Neuronal stem cell (in vitro differentiated cells): ENCODE measurements around the gene TXNIP.
"Not testable (repeated sequence)": the region's sequence is repeated elsewhere in the genome, so short reads cannot be mapped to it uniquely, and the experiment has no call there.

Experiments
- DNase-seq: peaks from one replicate; pipeline ENCODE4 v3.0.0-alpha.2; 2013; ENCODE audit warnings: low spot score
- H2AFZ ChIP-seq: one replicate; pipeline ENCODE4 v1.6.1; 2013; ENCODE audit warnings: mild to moderate bottlenecking, low read length, inconsistent platforms
- H2AK5ac ChIP-seq: 2 replicates; pipeline ENCODE4 v1.6.1; 2013; ENCODE audit warnings: low read depth, mild to moderate bottlenecking, inconsistent platforms, low read length, moderate library complexity, mixed read lengths
- H2BK120ac ChIP-seq: 2 replicates; pipeline ENCODE4 v1.6.1; 2013; ENCODE audit warnings: low read depth, mild to moderate bottlenecking, inconsistent platforms, low read length, moderate library complexity, mixed read lengths
- H2BK12ac ChIP-seq: one replicate; pipeline ENCODE4 v1.6.1; 2013; ENCODE audit warnings: low read length, inconsistent platforms
- H2BK15ac ChIP-seq: 2 replicates; pipeline ENCODE4 v1.6.1; 2013; ENCODE audit warnings: mild to moderate bottlenecking, low read length, inconsistent platforms, mixed read lengths
- H2BK5ac ChIP-seq: one replicate; pipeline ENCODE4 v1.6.1; 2013; ENCODE audit warnings: inconsistent platforms, mild to moderate bottlenecking, low read length, moderate library complexity
- H3K14ac ChIP-seq: one replicate; pipeline ENCODE4 v1.6.1; 2013; ENCODE audit warnings: low read length, inconsistent platforms
- H3K18ac ChIP-seq: 2 replicates; pipeline ENCODE4 v1.6.1; 2013; ENCODE audit warnings: low read length, inconsistent platforms
- H3K23ac ChIP-seq: 2 replicates; pipeline ENCODE4 v1.6.1; 2013; ENCODE audit warnings: low read depth, mild to moderate bottlenecking, mixed read lengths, low read length, inconsistent platforms; ENCODE audit not compliant: poor library complexity
- H3K27ac ChIP-seq: replicated peaks from 3 replicates; pipeline ENCODE4 v1.5.1; 2013; ENCODE audit warnings: low read length, inconsistent platforms
- H3K27me3 ChIP-seq, 3 experiments: 2 replicates each; pipeline ENCODE4 v1.6.1; 2013; ENCODE audit warnings: low read length in 3 of 3, mild to moderate bottlenecking in 2 of 3, inconsistent platforms in 1 of 3, low read depth in 1 of 3, mixed read lengths in 1 of 3, moderate library complexity in 1 of 3; ENCODE audit not compliant: control insufficient read depth in 3 of 3, insufficient read depth in 3 of 3
- H3K36me3 ChIP-seq, 2 donors: replicated peaks in 1 of 2; 2 replicates each; pipeline ENCODE4 v1.6.1; 2013; ENCODE audit warnings: low read length in 2 of 2; ENCODE audit not compliant: control insufficient read depth in 2 of 2, insufficient read depth in 2 of 2
- H3K4ac ChIP-seq: 2 replicates; pipeline ENCODE4 v1.6.1; 2013; ENCODE audit warnings: inconsistent platforms, mild to moderate bottlenecking, low read length, moderate library complexity
- H3K4me1 ChIP-seq, 2 donors: 1 replicate in 1 of 2; 2 replicates in 1 of 2; pipeline ENCODE4 v1.6.1; 2013; ENCODE audit warnings: low read length in 2 of 2, low read depth in 1 of 2; ENCODE audit not compliant: control insufficient read depth in 2 of 2, insufficient read depth in 1 of 2
- H3K4me2 ChIP-seq: one replicate; pipeline ENCODE4 v1.6.1; 2013; ENCODE audit warnings: mild to moderate bottlenecking, low read length, inconsistent platforms; ENCODE audit not compliant: insufficient read depth, poor library complexity, severe bottlenecking
- H3K4me3 ChIP-seq, 2 donors: 2 replicates each; pipeline ENCODE4 v1.5.1; 2013; ENCODE audit warnings: low read length in 2 of 2, mild to moderate bottlenecking in 2 of 2, inconsistent platforms in 1 of 2, moderate library complexity in 1 of 2
- H3K79me1 ChIP-seq: one replicate; pipeline ENCODE4 v1.6.1; 2013; ENCODE audit warnings: low read depth, mild to moderate bottlenecking, inconsistent platforms, low read length, moderate library complexity
- H3K9ac ChIP-seq: one replicate; pipeline ENCODE4 v1.6.1; 2013; ENCODE audit warnings: mild to moderate bottlenecking, low read depth, low read length, inconsistent platforms; ENCODE audit not compliant: poor library complexity
- H3K9me3 ChIP-seq, 2 donors: replicated peaks in 1 of 2; 2 replicates each; pipeline versions ENCODE3 to v1.6.1; 2013; ENCODE audit warnings: low read length in 2 of 2, mild to moderate bottlenecking in 2 of 2, inconsistent platforms in 1 of 2, low read depth in 1 of 2, mixed read lengths in 1 of 2, moderate library complexity in 1 of 2; ENCODE audit not compliant: control insufficient read depth in 2 of 2, insufficient read depth in 1 of 2
- H4K8ac ChIP-seq: one replicate; pipeline ENCODE4 v1.6.1; 2013; ENCODE audit warnings: low read depth, mild to moderate bottlenecking, inconsistent platforms, low read length, moderate library complexity
- H4K91ac ChIP-seq: one replicate; pipeline ENCODE4 v1.6.1; 2013; ENCODE audit warnings: low read length, low read depth, mild to moderate bottlenecking, inconsistent platforms; ENCODE audit not compliant: poor library complexity
- WGBS, 2 donors: extraction: QIAGEN DNeasy Blood & Tissue Kit; methylation state at CpG; one replicate each; pipeline ENCODE4 v1.1.7; 2013; ENCODE audit warnings: missing lambda C conversion rate in 2 of 2, mixed read lengths in 1 of 2; ENCODE audit not compliant: insufficient read length in 2 of 2, insufficient replicate concordance in 1 of 2; ENCODE audit errors: extremely low coverage in 2 of 2; 5-methylcytosine and 5-hydroxymethylcytosine counted together

The TXNIP gene

GRCh38 chr1:146026650-146027049 lies 30.3 kb upstream of the TXNIP start:
- not testable (repeated sequence) for DNase-seq, H2BK5ac ChIP-seq, H3K9ac ChIP-seq, H3K4me3 ChIP-seq, H4K91ac ChIP-seq, H3K23ac ChIP-seq, H3K79me1 ChIP-seq, H3K4me1 ChIP-seq, H3K18ac ChIP-seq, H3K27ac ChIP-seq, H2BK12ac ChIP-seq, H3K9me3 ChIP-seq, H2BK120ac ChIP-seq, H2AK5ac ChIP-seq, H3K36me3 ChIP-seq, H3K4ac ChIP-seq, H2AFZ ChIP-seq, H3K4me2 ChIP-seq, H2BK15ac ChIP-seq, H3K14ac ChIP-seq, H4K8ac ChIP-seq
- no CpG with 5 or more reads among the region's 1 CpG for WGBS, 2 donors
- H3K27me3 ChIP-seq, result peaks cover 0 to 13% (median 0%) of the 10 kb centered on the region in 3 experiments

- peaks cover 0 to 20% (median 0%) of the 10 kb centered on the region in 3 experiments for H3K27me3 ChIP-seq
Observed at GRCh38 chr1:146025787-146026495, 29.6 kb upstream of the TXNIP start.

DNA sequence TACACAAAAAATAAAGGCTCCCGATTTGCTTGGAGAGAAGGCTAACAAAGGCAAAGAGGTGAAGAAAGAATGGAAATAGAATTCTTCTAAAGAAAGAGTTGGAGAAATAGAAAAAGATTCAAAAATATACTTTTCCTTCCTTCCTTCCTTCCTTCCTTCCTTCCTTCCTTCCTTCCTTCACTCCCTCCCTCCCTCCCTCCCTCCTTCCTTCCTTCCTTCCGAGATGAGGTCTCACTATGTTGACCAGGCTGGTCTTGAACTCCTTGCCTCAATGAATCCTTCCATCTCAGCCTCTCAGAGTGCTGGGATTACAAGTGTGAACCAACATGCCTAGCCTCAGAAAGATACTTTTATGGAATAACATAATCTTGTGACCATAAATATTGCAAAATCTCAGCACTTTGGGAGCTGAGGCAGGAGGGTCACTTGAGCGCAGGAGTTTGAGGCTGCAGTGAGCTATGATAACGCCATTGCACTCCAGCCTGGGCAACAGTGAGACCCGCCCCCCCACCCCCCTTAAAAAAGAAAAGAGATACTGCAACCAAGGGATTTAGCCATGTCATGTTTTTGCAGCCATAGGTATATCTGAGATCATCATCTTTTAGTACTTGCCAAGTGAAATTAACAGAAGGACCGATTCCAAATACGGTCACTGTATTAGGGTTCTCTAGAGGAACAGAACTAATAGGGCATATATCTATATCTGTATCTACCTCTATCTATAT lies 26.2 kb upstream of the TXNIP start:
- H3K4me2 ChIP-seq, result no peak overlapping the region
- H2AFZ ChIP-seq, result no peak overlapping the region
- H4K91ac ChIP-seq, result no peak overlapping the region
- peaks cover 4 to 12% of the 10 kb centered on the region in 2 donors for H3K9me3 ChIP-seq
- H3K27me3 ChIP-seq, result peaks cover 0 to 54% (median 24%) of the 10 kb centered on the region in 3 experiments
- no peak overlapping the region for H3K4me3 ChIP-seq
- no peak overlapping the region for H4K8ac ChIP-seq
- no peaks in the 10 kb centered on the region for H3K36me3 ChIP-seq
- H3K23ac ChIP-seq, result no peak overlapping the region
- H2BK120ac ChIP-seq, result no peak overlapping the region
- no peak for DNase-seq
- no peak overlapping the region for H2BK15ac ChIP-seq
- no peak overlapping the region for H2BK5ac ChIP-seq
- H3K27ac ChIP-seq, result no peak overlapping the region
- no peak overlapping the region for H2AK5ac ChIP-seq
- no peak overlapping the region for H3K9ac ChIP-seq
- H3K14ac ChIP-seq, result no peak overlapping the region
- H3K4me1 ChIP-seq, result peaks cover 0 to 2% of the 10 kb centered on the region in 2 donors
- no CpG with 5 or more reads among the region's 7 CpGs for WGBS, 2 donors
- H3K18ac ChIP-seq, result no peak overlapping the region
- no peaks in the 10 kb centered on the region for H3K79me1 ChIP-seq
- H3K4ac ChIP-seq, result no peak overlapping the region
- H2BK12ac ChIP-seq, result no peak overlapping the region

More at GRCh38 chr1:146025787-146026495, 29.6 kb upstream of the TXNIP start:
- H3K36me3 ChIP-seq, H3K9me3 ChIP-seq, H2BK5ac ChIP-seq, H3K4me3 ChIP-seq, H3K4me1 ChIP-seq, H4K91ac ChIP-seq, H2AFZ ChIP-seq, H3K27ac ChIP-seq, H2BK120ac ChIP-seq, H2BK15ac ChIP-seq, H3K23ac ChIP-seq, H3K4me2 ChIP-seq, H3K4ac ChIP-seq, H2BK12ac ChIP-seq, H3K18ac ChIP-seq, H2AK5ac ChIP-seq, H4K8ac ChIP-seq, H3K14ac ChIP-seq, DNase-seq, H3K79me1 ChIP-seq, H3K9ac ChIP-seq: not testable (repeated sequence)
- no CpG with 5 or more reads among the region's 2 CpGs for whole genome bisulfite sequencing, 2 donors
